Astrocyte (in vitro differentiated cells and primary cell): ENCODE results near the gene SLC6A2. TPM values are rescaled to one million over a fixed set of nuclear protein-coding genes. Genes with fewer than 3 reads are reported as not detected.

ENCODE experiments used
- DNase-seq: peaks from one replicate; pipeline ENCODE4 v3.0.0-alpha.2; 2010; ENCODE audit warnings: low read depth
- FAIRE-seq: peaks from 2 replicates; lab custom pipeline; 2011; peaks lifted over from hg19 to GRCh38; lab: Jason Lieb, UNC
- H2AFZ ChIP-seq: 2 replicates; pipeline ENCODE4 v1.6.0; 2012; ENCODE audit warnings: low read depth, low read length, inconsistent platforms
- H3K27ac ChIP-seq: 2 replicates; pipeline ENCODE4 v1.5.1; 2011; ENCODE audit warnings: low read depth, low read length, inconsistent platforms
- H3K27me3 ChIP-seq: 2 replicates; pipeline ENCODE4 v1.6.0; 2011; ENCODE audit warnings: low read length, inconsistent platforms; ENCODE audit not compliant: insufficient read depth
- H3K36me3 ChIP-seq: 2 replicates; pipeline ENCODE4 v1.5.1; 2011; ENCODE audit warnings: low read length, inconsistent platforms; ENCODE audit not compliant: insufficient read depth
- H3K4me1 ChIP-seq: 2 replicates; pipeline ENCODE4 v1.5.1; 2011; ENCODE audit warnings: low read length, inconsistent platforms; ENCODE audit not compliant: insufficient read depth
- H3K4me2 ChIP-seq: 2 replicates; pipeline ENCODE4 v1.6.0; 2012; ENCODE audit warnings: low read length, inconsistent platforms
- H3K4me3 ChIP-seq: 2 replicates; pipeline ENCODE4 v1.5.1; 2011; ENCODE audit warnings: low read depth, mild to moderate bottlenecking, low read length, inconsistent platforms; ENCODE audit not compliant: insufficient read depth
- H3K79me2 ChIP-seq: 2 replicates; pipeline ENCODE4 v1.6.0; 2012; ENCODE audit warnings: mild to moderate bottlenecking, low read length, inconsistent platforms; ENCODE audit not compliant: insufficient read depth
- H3K9ac ChIP-seq: 2 replicates; pipeline ENCODE4 v1.6.0; 2012; ENCODE audit warnings: mild to moderate bottlenecking, low read length, inconsistent platforms
- H3K9me3 ChIP-seq: 2 replicates; pipeline ENCODE4 v1.5.1; 2012; ENCODE audit warnings: low read depth, mild to moderate bottlenecking, low read length, inconsistent platforms; ENCODE audit not compliant: insufficient read depth
- H4K20me1 ChIP-seq: 2 replicates; pipeline ENCODE4 v1.6.0; 2012; ENCODE audit warnings: low read length, inconsistent platforms; ENCODE audit not compliant: insufficient read depth
- H3K27ac Mint-ChIP-seq: one replicate; pipeline ENCODE4 v1.8.0; 2021; ENCODE audit warnings: mild to moderate bottlenecking, mixed read lengths; ENCODE audit not compliant: unreplicated experiment
- H3K27me3 Mint-ChIP-seq: one replicate; pipeline ENCODE4 v1.8.0; 2021; ENCODE audit warnings: low read depth, mixed read lengths; ENCODE audit not compliant: unreplicated experiment
- H3K36me3 Mint-ChIP-seq: one replicate; pipeline ENCODE4 v1.8.0; 2021; ENCODE audit warnings: low read depth, mixed read lengths; ENCODE audit not compliant: unreplicated experiment
- H3K4me1 Mint-ChIP-seq: one replicate; pipeline ENCODE4 v1.8.0; 2021; ENCODE audit warnings: low read depth, mixed read lengths; ENCODE audit not compliant: unreplicated experiment
- H3K4me3 Mint-ChIP-seq: one replicate; pipeline ENCODE4 v1.8.0; 2021; ENCODE audit warnings: mild to moderate bottlenecking, moderate library complexity, mixed read lengths; ENCODE audit not compliant: unreplicated experiment
- H3K9me3 Mint-ChIP-seq: one replicate; pipeline ENCODE4 v1.8.0; 2021; ENCODE audit warnings: mild to moderate bottlenecking, mixed read lengths; ENCODE audit not compliant: unreplicated experiment
- EZH2 ChIP-seq: IDR thresholded peaks from 2 replicates; pipeline ENCODE4 v1.6.1; 2012; ENCODE audit warnings: mild to moderate bottlenecking, low read length, inconsistent platforms; ENCODE audit not compliant: insufficient read depth
- total RNA-seq: library from RNA; stranded (reverse); gene quantifications from 2 replicates; pipeline ENCODE4 v1.2.1, GENCODE V29; 2021
- TF ChIP-seq, protein P1 (sequence below): IDR thresholded peaks from 2 replicates; pipeline ENCODE4 v1.5.1; 2011; ENCODE audit warnings: low read depth, mild to moderate bottlenecking, inconsistent platforms, low read length, moderate library complexity; ENCODE audit not compliant: insufficient read depth

The SLC6A2 gene
- total RNA-seq, 1 donor from 2014 or later, result not detected

- H3K9ac ChIP-seq, result no peak overlapping the region
- H4K20me1 ChIP-seq, result no peaks in the 10 kb centered on the region
- TF ChIP-seq, protein P1, sequence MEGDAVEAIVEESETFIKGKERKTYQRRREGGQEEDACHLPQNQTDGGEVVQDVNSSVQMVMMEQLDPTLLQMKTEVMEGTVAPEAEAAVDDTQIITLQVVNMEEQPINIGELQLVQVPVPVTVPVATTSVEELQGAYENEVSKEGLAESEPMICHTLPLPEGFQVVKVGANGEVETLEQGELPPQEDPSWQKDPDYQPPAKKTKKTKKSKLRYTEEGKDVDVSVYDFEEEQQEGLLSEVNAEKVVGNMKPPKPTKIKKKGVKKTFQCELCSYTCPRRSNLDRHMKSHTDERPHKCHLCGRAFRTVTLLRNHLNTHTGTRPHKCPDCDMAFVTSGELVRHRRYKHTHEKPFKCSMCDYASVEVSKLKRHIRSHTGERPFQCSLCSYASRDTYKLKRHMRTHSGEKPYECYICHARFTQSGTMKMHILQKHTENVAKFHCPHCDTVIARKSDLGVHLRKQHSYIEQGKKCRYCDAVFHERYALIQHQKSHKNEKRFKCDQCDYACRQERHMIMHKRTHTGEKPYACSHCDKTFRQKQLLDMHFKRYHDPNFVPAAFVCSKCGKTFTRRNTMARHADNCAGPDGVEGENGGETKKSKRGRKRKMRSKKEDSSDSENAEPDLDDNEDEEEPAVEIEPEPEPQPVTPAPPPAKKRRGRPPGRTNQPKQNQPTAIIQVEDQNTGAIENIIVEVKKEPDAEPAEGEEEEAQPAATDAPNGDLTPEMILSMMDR, result no peak
- TF ChIP-seq EZH2, result no peak
- H2AFZ ChIP-seq, result no peak overlapping the region
- no peaks in the 10 kb centered on the region for H3K36me3 ChIP-seq
- H3K27ac ChIP-seq, result no peak overlapping the region
- H3K4me1 ChIP-seq, result no peaks in the 10 kb centered on the region
- peaks cover 3% of the 10 kb centered on the region for H3K27me3 ChIP-seq
- H3K4me3 ChIP-seq, result no peak overlapping the region
- H3K4me1 Mint-ChIP-seq, result no peaks in the 10 kb centered on the region
- no peaks in the 10 kb centered on the region for H3K9me3 ChIP-seq
- H3K4me3 Mint-ChIP-seq, result no peak overlapping the region
- peaks cover 69% of the 10 kb centered on the region for H3K27me3 Mint-ChIP-seq
- no peak overlapping the region for H3K27ac Mint-ChIP-seq
- no peaks in the 10 kb centered on the region for H3K9me3 Mint-ChIP-seq
- H3K79me2 ChIP-seq, result no peaks in the 10 kb centered on the region
- DNase-seq, result no peak
- H3K4me2 ChIP-seq, result no peak overlapping the region
- H3K36me3 Mint-ChIP-seq, result no peaks in the 10 kb centered on the region
- FAIRE-seq, result no peak
These were observed 54.0 kb downstream of the SLC6A2 start for GRCh38 chr16:55709801-55710200.

DNA sequence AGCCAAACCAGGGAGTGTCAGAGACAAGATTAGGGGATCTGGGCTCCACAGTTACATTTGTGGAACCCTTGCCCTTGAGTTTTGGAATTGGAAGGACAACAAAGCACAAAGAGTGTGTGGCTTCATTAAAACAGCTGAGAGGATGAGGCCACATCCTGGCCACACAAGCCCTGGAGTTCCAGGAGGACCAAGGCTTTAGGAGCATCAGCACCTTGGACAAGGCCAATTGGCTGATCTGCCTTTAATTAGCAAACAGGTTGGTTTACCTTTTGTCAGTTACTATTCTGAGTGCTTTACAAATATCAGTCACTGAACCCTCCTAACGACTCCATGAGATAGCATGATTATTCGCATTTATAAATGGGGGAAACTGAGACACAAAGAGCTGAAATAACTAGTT lies 54.7 kb downstream of the SLC6A2 start:
- no peak overlapping the region for H3K9ac ChIP-seq
- DNase-seq, result no peak
- H3K79me2 ChIP-seq, result no peaks in the 10 kb centered on the region
- TF ChIP-seq EZH2, result no peak
- TF ChIP-seq, protein P1, result no peak
- H3K27me3 ChIP-seq, result no peaks in the 10 kb centered on the region
- no peak overlapping the region for H2AFZ ChIP-seq
- FAIRE-seq, result no peak
- H3K36me3 ChIP-seq, result no peaks in the 10 kb centered on the region
- H3K4me3 ChIP-seq, result no peak overlapping the region
- Mint-ChIP-seq H3K9me3 (no peaks in the 10 kb centered on the region), H3K36me3 (no peaks in the 10 kb centered on the region), H3K27me3 (peaks cover 65% of the 10 kb centered on the region), H3K27ac (no peak overlapping the region), H3K4me1 (no peaks in the 10 kb centered on the region), H3K4me3 (no peak overlapping the region)
- H4K20me1 ChIP-seq, result no peaks in the 10 kb centered on the region
- no peaks in the 10 kb centered on the region for H3K4me1 ChIP-seq
- no peak overlapping the region for H3K27ac ChIP-seq
- no peak overlapping the region for H3K4me2 ChIP-seq
- H3K9me3 ChIP-seq, result no peaks in the 10 kb centered on the region

DNA sequence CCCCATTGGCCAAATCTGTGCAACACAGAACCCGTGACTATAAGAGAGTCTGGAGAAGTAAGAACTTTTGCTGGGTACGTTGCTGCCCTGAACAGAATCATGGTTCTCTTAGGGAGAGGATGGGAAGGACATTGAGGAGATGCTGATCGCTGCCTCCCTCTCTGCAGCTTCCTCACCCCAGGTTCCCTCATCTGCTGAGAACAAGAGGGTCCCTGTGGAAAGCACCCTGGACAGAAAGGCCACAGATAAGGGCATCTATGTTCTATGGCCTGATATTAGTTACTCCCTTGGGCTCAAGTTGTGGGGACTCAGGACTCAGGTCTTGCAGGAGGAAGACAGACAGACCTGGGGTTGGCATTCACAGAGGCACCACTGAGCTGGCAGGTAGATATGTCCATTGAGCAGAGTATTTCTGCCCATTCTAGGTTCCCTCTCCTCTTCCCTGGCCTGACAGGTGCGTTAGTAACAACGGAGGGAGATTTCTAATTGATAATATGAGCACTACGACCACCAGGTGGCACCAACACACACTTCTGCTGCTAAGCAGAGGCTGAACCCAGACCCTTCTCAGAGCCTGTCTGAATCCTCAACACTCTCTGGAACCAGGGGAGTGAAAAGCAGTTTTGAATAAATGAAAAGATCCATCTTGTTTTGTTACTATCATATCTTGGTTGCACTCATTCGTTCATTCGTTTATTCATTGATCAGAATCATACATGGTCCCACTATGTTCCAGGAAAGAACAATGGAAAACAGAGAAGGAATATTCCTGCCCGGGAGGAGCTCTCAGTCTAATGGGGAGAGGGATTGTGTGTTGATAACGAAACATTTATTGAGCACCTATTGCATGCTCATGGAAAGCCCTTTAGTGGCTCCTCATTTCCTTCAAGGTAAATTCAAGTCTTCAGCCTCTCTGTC lies 56.4 kb downstream of the SLC6A2 start:
- Mint-ChIP-seq H3K4me3 (no peak overlapping the region), H3K9me3 (no peaks in the 10 kb centered on the region), H3K27me3 (peaks cover 55% of the 10 kb centered on the region), H3K36me3 (no peaks in the 10 kb centered on the region), H3K27ac (no peak overlapping the region), H3K4me1 (no peaks in the 10 kb centered on the region)
- Histone ChIP-seq H4K20me1 (no peaks in the 10 kb centered on the region), H3K4me1 (no peaks in the 10 kb centered on the region), H3K4me2 (no peak overlapping the region), H3K79me2 (no peaks in the 10 kb centered on the region), H2AFZ (no peak overlapping the region), H3K36me3 (no peaks in the 10 kb centered on the region), H3K27ac (no peak overlapping the region), H3K4me3 (no peak overlapping the region), H3K9me3 (no peaks in the 10 kb centered on the region), H3K27me3 (no peaks in the 10 kb centered on the region), H3K9ac (no peak overlapping the region)
- peak; percentile 6 for DNase-seq
- TF ChIP-seq, protein P1, result peak; percentile 61
- no peak for TF ChIP-seq EZH2
- no peak for FAIRE-seq
